GM18498 (cell line): ENCODE results near the gene HSBP1.
A peak's percentile ranks its signal among the peaks of the same experiment; 100 is the strongest.

Experiments used
- ATAC-seq: cut with Tn5 transposase; IDR thresholded peaks from one replicate; pipeline ENCODE4 v1.9.1; 2021; ENCODE audit warnings: mild to moderate bottlenecking, moderate library complexity; ENCODE audit not compliant: unreplicated experiment

HSBP1 gene

DNA sequence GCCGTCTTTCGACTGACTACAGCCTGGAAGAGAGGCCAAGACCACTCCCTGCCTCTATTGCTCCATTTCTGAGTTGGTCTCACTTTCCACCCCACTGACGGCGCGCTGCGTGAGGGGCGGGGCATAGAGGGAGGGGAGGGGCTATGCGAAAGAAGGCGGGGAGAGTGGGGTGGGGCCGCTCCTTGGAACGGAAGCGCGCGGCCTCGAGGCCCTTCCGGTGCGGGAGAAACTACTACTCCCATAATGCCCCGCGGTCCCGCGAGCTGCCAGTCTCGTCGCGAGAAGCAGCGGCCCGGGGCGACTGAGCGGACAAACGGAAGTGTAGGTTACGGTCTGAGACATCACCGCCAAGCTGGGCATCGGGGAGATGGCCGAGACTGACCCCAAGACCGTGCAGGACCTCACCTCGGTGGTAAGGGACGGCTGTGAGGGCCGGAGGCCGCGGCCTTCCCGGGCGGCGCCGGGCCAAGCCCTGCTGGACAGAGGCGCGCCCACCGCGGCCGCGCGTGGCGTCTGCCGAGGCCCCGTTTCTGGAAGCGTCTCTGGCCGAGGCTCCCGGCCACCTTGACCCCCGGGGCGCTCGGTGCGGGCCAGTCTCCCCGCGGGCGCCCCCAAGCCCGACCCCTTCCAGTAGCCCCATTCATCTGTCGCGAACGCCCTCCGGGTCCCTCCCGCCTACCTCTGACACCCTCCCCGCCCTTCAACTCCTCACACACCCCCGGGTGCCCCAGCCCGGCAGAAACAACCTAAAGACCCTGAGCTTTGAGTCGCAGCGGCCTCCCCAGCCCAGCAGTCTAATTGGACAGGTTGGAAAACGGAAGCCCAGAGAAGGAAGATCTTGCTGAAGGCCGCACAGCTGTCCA, at the start of gene HSBP1:
TSS of gene HSBP1 (plus strand) at position 269 of the 863 bp plus-strand sequence. CDS start at position 368, 99 bp downstream.
- ATAC-seq, result peak; percentile 96

DNA sequence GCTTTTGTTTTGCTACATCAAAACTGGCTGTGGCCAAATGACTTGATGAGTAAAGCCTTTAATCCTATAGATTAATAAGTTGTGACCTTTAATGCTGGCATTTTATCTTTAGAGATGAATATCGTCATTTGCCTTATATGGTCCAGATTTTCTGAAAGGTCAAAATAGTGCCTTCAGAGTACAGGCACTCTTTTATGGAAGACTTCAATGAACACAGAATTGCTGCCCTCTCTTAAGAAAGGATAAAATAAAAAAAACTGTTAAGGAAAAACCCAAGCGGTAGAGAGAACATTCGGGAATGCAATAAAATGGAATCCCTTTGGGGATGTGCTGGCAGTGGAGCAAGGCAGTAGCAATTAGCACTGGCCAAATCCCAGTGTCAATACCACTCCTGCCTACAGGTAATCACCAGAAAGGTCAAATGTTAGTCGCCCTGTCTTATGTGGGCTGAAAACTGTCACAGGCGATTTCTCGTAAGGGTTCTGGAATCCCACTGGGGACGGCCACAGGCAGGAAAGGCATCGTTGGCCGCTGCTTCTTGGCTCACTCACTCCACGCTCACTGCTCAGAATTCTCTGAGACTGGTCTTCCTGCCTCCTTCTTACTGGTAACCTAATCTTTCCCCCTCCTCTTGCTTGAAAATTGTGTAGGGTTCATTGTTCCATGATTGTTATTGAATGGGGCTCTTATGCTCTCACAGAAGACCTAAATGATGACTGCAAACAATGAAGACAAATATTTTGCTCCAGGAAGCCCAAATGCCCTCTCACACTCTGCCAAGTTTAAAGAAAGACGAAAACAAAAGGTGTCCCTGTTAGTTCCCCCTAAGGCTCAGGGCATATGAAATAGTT, 45.4 kb upstream of the HSBP1 start:
- ATAC-seq, result no peak

DNA sequence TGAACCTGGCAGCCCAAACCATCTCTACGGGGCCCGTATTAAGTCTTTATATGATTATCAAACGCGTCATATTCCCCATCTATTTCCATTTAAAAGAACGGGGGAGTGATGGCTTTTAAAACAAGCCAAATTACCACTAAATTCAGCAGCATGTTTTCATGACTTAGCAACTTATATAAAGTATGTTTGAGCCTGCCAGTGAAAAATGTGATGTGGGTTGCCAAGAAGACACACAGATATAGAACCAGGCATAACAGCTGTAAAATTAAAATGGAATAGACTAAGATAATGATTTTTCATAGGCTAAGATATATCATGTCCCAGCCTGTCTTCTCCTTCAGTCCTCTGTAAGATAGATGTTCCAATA, 44.8 kb upstream of the HSBP1 start:
- no peak for ATAC-seq

DNA sequence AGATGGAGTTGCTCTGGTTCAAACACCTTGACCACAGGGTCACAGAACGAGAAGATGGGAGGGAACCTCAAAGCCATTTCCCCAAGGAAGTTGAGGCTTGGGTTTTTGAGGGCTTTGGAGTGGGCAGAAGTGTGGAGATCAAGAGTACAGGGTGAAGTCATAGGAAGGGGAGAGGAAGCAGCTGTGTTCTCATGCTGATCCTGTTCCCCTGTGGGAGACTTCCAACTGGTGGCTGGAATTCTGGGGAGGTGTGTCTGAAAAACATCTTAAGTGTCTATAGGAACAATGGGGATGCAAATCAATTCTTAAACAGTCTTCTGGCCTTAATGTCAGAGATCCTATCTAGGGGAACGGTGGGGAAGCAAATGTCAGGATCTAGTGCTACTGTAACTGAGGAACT, 38.8 kb upstream of the HSBP1 start:
- ATAC-seq, result no peak

DNA sequence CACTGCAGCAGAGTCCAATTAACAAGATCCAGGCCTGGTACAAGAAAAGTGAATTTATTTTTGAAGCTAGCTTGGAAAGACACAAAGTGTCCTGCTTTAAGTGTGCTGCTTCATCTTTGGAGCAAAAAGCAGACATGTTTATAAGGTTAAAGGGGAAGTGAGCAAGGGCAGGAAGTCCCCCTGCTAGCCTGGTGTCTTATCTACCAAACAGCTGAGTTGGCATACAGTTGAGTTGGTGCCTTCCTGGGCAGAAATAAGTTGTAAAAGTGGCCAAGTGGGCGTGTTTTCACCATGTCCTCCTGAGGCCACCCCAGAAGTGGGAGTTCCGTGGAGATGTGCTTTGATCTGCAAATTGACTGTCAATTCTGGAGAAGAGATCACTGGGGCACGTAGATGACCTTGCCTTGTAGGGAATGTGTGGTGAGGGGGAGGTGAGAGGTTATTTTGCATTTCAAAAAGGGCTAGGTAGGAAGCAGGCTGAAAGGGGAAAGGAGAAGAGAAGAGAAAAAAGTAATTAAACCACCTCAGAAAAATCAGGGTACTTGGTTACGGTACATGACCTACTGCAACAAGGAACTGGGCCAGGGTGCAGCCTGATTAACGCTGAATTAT, 38.3 kb upstream of the HSBP1 start:
- no peak for ATAC-seq

DNA sequence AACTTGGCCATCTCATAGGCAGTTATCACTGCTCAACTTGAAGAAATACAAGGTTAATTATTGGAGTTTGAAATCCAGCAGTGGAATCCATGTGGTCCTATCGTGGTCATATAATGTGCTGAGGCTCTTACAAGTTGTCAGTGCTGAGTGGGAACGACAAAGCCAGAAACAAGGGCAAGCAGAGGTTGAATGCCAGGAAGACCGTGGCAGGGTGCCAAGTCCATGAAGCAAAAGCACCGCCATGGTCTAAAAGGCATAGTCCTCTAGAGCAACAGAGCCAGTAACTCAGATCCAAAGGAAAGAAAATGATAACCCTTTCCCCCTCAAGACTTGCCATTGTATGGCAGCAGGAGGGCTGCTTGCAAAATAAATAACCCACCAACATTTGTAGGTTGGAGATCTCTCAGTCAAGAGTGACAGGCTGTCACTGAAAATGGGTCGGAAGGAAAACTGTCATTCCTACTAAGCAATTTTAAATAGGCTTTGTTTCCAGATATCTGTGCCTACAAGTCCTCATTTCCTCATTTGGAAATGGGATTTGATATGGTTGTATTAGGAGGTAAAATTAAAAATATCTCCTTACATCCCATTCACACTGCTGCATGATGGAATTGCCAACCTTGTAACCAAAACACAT, 36.4 kb upstream of the HSBP1 start:
- no peak for ATAC-seq

DNA sequence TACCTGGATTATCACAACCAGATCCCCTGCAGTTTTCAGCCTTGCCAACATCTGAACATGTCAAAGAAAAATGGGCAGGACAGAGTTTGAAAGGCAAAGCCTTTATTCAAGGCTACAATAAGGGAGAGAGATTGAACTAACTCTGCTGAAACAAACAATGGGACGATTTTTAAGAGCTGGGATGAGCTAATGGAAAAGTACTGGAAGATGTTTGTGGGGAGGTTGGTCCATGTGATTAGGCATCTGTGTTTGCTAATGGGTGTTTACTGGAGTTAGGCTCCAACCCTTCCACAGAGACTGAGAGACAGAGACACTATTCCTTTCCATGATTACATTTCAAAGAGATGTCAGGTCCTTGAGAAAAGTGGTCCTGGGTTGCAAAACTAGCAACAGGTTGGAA, 35.0 kb upstream of the HSBP1 start:
- no peak for ATAC-seq

DNA sequence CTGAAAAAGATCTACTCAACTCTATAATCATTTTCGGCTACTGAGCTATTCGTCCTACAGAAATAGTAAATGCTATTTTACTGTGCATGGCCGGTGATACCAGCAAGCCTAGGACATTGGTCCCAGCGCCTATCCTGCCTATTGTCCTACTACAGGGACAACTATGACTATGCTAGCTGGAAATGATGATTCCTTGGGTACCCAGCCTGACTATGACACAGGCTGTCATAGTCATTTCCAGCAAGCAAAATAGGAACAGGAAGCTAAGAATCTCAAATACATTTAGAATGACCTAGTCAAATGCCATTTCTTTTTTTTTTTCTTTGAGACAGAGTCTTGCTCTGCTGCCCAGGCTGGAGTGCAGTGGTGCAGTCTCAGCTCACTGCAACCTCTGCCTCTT, 33.7 kb upstream of the HSBP1 start:
- no peak for ATAC-seq

DNA sequence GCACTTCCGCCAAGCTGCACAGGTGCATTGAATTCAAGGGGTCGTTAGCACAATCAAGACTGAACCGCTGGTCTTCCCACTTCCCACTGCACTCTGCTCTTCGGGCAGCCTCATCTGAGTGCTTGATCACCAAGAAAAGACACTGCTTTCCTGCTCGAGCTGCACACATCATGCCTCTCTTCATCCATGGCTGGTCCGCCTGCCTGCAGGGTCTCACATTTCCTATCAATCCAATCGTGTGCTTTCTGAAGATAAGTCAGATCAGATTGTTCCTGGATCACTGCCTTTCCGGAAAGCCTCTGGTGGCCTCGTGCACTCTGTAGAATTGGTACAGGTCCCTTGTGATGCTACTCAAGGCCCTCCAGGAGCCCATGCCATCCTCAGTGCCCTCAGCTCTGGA, 30.8 kb upstream of the HSBP1 start:
- ATAC-seq, result no peak

DNA sequence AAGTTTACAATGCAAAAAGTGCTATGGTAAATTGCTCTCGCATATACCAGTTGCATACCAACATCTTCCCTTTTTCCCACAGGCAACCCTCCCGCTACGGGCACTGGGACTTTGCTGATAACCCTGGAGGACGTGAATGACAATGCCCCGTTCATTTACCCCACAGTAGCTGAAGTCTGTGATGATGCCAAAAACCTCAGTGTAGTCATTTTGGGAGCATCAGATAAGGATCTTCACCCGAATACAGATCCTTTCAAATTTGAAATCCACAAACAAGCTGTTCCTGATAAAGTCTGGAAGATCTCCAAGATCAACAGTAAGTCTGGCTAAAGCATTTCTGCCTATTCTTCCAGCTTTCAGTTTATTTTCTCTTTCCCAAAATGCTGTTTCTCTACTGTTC, 27.9 kb upstream of the HSBP1 start:
- ATAC-seq, result no peak

DNA sequence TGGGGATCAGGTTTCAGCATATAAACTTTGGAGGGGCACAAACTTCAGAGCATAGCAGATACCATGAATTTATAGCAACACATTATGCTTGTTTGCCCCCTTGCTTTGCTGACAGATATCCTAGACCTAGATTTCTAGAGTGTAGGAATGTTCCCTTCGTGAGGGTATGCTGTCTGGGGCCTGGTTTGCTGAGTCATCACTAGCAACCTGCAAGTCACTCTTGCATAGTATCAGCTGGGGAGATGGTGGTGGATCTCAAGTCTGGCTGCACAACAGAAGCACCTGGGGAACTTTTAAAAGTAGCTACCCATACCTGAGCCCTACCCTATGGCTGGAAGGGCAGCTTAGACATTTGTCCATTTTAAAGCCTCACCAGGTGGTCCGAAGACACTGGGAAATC, 22.3 kb upstream of the HSBP1 start:
- no peak for ATAC-seq

DNA sequence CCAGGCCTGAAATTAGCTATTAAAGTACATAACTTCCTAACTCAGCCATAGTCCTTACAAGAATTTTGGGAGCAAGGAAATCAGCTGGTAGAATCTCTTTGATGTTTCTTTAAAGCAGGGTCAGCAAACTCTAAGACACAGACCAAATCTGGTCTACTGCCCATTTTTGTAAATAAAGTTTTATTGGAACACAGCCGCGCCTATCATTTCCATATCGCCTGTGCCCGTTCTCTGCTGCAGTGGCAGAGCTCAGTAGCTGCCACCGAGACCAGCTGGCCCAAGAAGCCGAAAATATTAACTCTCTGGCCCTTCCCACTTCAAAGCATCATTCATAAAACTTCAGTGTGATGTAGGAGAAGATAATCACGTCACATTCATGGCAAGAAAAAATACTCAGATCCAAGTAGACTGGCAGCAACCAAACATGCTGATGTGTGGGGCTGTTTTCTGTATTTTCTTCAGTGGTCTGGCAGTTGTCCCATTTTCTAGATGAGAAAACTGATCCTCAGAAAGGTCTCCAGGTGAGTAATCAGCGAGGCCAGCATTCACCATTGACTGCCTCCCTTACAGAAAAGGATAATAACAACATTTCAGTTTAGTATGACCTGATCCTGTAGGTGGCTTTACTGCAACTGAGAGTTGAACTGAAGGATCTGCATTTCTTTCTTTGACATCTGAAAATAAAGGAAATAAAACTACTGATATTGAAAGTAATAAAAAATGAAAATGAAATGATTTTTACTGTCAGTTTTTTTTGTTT, 18.0 kb upstream of the HSBP1 start:
- peak; percentile 61 for ATAC-seq

DNA sequence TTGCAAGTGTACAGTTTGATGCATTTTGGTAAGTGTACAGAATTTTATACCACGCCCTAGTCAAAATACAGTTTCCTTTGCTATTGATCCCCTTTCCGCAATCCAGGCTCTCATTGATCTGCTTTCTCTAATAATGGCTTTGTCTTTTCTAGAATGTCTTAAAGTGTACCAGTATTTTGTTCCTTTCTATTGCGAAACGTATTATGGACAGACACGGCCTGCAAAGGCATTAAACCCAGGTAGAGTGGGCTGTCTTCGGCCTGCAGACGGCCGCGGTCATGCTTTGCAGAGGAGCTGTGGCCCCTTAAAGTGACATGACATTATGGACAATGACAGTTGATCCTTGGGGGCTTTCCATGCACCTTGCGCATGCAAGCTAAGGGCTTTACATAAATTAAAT, 15.9 kb upstream of the HSBP1 start:
- ATAC-seq, result no peak

DNA sequence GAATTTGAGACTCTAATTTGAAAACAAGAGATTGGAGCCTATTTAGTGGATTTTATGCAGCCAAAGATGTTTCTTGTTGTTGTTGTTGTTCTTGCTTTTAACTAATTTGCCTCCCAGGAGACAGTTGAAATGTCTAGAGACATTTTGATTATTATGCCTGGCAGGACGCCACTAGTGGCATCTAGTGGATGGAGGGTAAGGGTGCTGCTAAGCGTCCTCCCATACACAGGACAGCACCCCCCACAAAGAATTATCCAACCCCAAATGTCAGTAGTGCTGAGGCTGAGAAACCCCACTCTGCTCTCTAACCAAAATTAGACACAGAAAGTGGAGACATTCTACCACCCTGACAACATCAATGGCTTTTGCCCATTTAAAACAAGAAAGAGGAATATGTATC, 15.4 kb upstream of the HSBP1 start:
- no peak for ATAC-seq

DNA sequence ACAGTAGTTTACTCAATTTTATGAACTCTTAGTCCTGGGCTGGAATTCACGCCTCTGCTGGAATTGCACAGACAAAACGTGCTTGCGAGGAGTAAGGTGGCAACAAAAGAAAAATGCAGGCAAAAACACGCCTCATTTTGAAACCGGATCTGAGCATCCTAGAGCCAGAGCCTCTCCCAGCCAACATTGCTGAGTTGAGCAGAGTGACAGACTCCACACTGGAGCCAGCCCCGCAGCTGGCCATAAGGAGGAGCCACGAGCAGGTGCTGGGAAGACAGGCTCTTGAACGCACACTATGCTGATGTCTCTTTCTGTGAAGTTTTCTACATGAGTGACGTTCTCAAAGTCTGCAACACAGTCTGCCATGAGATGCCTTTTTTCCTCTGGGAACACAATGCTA, 14.6 kb upstream of the HSBP1 start:
- ATAC-seq, result no peak

DNA sequence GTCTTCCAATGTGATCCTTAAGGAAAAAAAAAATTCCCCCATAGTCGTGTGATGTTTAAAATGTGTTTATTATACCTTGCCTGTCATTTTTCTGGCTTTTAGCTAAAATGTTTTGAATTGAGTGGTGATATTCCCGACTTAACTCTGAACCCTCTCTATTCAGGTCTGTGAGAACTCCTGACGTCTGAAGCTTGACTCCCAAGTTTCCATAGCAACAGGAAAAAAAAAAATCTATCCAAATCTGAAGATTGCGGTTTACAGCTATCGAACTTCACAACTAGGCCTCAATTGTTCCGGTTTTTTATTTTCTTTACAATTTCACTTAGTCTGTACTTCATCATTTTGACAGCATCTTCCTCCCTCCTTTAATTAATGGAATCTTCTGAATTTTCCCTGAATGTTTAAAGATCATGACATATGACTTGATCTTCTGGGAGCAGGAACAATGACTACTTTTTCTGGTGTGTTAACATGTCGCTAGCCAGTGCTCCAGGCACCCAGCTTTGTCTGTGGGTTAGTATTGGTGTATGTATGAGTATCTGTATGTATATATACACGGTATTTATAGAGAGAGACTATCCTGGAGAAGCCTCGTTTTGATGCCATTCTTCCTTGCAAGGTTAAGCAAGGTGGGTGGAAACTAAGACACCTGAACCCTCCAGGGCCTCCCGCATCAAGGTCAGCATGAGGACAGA, 12.8 kb upstream of the HSBP1 start:
- ATAC-seq, result no peak

DNA sequence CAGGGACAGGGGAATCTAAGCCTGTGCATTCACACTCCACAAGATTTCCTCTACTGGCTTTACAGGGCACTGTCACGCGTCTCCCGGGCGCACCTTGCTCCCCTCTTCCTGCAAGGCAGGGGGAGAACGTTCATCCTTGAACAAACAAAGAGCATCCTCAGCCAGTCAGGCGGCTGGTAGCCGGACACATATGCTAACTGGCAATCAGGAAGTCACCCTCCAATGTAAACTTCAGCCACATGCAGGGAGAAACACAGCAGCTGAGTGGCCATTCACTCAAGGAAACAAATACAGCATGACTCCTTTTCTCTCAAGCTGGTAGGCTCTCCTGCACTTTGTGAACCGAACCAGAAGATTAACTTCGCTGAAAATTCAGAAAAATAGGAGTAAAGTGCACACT, 10.8 kb upstream of the HSBP1 start:
- ATAC-seq, result no peak

DNA sequence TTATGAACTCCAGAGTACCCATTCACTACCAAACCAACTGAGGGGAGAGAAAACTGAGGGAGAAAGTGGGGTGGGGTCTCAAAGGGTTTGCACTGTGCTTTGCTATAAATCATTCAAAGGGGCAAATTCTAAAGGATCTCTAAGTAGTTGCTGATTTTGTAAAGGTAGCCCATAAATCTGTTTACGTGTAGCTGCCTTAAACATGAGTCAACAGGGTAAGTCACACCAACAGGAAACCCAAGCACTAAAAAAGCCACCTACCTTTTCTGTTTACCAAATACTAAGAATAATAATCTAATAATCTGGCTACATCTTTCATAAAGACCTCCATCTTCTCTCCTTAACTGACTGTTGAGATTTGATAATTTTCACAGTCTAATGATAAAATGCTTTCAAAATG, 8.4 kb upstream of the HSBP1 start:
- no peak for ATAC-seq

DNA sequence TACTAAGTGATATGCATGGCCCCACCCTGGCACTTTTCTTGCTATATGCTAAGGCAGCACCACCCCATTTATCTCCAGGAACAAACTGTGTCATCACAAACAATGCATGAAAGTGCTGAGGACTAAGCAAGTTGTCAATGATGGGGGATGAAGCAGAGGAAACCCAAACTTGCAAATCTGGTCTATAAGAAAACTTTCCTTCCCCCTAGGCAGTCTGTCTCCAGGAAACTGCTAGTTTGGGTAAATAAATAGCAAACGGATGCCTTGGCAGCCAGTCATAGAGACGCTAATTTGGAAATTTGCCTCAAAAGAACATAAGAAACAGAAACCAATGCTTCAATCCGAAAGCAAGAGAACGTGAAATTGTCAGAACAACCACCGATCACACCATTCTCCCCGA, 5.6 kb upstream of the HSBP1 start:
- peak; percentile 68 for ATAC-seq
